ENCODE results near the gene GBX2.

DNA sequence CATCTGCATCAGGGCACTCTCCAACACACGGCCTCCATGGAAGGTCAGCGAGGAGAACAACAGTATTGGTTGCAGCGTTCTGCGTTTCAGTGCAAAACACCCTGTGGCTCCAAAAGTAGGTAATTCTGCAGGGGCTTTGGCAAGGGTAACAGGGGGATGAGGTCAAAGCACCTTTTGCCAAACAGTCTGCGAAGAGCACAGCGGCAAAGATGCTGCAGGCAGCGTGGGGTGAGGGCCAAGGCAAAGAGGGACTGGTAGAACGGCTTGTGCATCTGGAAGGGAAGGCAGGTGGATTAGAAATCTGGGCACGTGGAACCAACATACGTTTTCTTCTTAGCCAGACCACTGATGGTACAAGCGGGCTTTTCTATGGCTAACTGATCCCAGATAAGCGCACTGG lies 26.6 kb upstream of the GBX2 start:
- TF ChIP-seq, protein P1, sequence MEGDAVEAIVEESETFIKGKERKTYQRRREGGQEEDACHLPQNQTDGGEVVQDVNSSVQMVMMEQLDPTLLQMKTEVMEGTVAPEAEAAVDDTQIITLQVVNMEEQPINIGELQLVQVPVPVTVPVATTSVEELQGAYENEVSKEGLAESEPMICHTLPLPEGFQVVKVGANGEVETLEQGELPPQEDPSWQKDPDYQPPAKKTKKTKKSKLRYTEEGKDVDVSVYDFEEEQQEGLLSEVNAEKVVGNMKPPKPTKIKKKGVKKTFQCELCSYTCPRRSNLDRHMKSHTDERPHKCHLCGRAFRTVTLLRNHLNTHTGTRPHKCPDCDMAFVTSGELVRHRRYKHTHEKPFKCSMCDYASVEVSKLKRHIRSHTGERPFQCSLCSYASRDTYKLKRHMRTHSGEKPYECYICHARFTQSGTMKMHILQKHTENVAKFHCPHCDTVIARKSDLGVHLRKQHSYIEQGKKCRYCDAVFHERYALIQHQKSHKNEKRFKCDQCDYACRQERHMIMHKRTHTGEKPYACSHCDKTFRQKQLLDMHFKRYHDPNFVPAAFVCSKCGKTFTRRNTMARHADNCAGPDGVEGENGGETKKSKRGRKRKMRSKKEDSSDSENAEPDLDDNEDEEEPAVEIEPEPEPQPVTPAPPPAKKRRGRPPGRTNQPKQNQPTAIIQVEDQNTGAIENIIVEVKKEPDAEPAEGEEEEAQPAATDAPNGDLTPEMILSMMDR (IDR thresholded peaks at IDR 0.05): no peak
- no peak for TF ChIP-seq POLR2A (IDR thresholded peaks at IDR 0.05)
